Central memory CD8-positive, alpha-beta T cell (primary cell): ENCODE measurements around the gene SNX24.

Source experiments
- ATAC-seq: fragments of 150-1000 bp; cut with Tn5 transposase; replicated peaks from 2 replicates; pipeline ENCODE4 v1.10.0; 2022; ENCODE audit warnings: mild to moderate bottlenecking, moderate FRiP score, moderate number of reproducible peaks; ENCODE audit not compliant: poor library complexity, severe bottlenecking; ENCODE audit errors: extremely low read depth
- DNase-seq, 2 donors: peaks; one replicate each; pipeline ENCODE4 v3.0.0; 2021; ENCODE audit warnings: low spot score in 2 of 2
- H3K27ac Mint-ChIP-seq: one replicate; pipeline ENCODE4 v1.8.0; 2022; ENCODE audit warnings: low read depth, mild to moderate bottlenecking, moderate library complexity, mixed read lengths
- H3K27me3 Mint-ChIP-seq: one replicate; pipeline ENCODE4 v1.8.0; 2022; ENCODE audit warnings: mixed read lengths
- H3K36me3 Mint-ChIP-seq: one replicate; pipeline ENCODE4 v1.8.0; 2022; ENCODE audit warnings: mild to moderate bottlenecking, moderate library complexity, mixed read lengths; ENCODE audit not compliant: insufficient read depth
- H3K4me1 Mint-ChIP-seq: one replicate; pipeline ENCODE4 v1.8.0; 2022; ENCODE audit warnings: mixed read lengths
- H3K4me3 Mint-ChIP-seq: one replicate; pipeline ENCODE4 v1.8.0; 2022; ENCODE audit warnings: mild to moderate bottlenecking, moderate library complexity, mixed read lengths
- H3K9me3 Mint-ChIP-seq: one replicate; pipeline ENCODE4 v1.8.0; 2022; ENCODE audit warnings: mixed read lengths

SNX24 gene

GRCh38 chr5:123014689-123015088, 169.3 kb downstream of the SNX24 start:
- Mint-ChIP-seq H3K27ac (no peak overlapping the region), H3K9me3 (no peaks in the 10 kb centered on the region), H3K36me3 (peaks cover 2% of the 10 kb centered on the region), H3K4me3 (no peak overlapping the region), H3K4me1 (no peaks in the 10 kb centered on the region), H3K27me3 (no peaks in the 10 kb centered on the region)
- DNase-seq, result no peak
- no peak for ATAC-seq

DNA sequence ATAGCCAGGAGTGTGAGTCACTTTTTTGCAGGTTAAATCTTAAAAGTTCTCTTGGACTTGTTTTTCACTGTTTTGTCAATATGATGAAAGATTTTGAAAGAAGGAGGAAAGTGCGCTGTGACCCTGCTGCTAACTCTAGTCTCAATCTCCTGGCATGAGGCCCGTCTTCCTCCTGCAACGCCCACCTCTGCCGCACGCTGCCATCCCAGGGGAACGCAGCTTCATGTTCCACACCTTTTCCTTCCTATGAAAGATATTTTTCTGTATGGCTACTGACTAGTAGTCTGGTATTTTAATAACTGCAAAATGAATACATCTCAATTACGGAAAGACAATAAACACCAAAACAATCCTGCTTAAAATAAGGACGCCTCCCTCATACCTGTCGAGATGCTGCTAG, 182.8 kb downstream of the SNX24 start:
- Mint-ChIP-seq H3K4me1 (no peaks in the 10 kb centered on the region), H3K4me3 (no peak overlapping the region), H3K27ac (no peak overlapping the region), H3K36me3 (peaks cover 2% of the 10 kb centered on the region), H3K27me3 (peaks cover 55% of the 10 kb centered on the region), H3K9me3 (no peaks in the 10 kb centered on the region)
- no peak for DNase-seq
- no peak for ATAC-seq

DNA sequence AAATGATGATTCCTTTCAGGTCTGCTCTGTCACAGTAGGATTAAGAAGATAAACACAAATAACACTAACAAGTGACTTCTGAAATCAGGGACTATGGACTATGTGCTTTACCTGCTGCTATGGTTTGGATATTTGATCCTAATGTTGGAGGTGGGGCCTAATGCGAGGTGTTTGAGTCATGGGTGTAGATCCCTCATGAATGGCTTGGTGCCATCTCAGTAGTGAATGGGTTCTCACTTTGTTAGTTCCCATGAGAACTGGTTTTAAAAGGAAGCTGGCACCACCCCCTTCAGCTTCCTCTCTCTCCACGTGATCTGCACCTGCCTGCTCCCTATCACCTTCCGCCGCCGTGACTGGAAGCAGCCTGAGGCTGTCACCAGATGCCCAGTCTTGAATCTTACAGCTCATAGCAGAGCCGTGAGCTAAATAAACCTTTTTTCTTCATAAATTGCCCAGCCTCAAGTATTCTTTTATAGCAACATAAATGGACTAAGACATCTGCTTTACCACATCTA, 187.8 kb downstream of the SNX24 start:
- peaks cover 14% of the 10 kb centered on the region for H3K4me1 Mint-ChIP-seq
- H3K27me3 Mint-ChIP-seq, result peaks cover 79% of the 10 kb centered on the region
- DNase-seq, result no peak
- H3K27ac Mint-ChIP-seq, result no peak overlapping the region
- no peak overlapping the region for H3K4me3 Mint-ChIP-seq
- no peaks in the 10 kb centered on the region for H3K9me3 Mint-ChIP-seq
- ATAC-seq, result no peak
- peaks cover 2% of the 10 kb centered on the region for H3K36me3 Mint-ChIP-seq

DNA sequence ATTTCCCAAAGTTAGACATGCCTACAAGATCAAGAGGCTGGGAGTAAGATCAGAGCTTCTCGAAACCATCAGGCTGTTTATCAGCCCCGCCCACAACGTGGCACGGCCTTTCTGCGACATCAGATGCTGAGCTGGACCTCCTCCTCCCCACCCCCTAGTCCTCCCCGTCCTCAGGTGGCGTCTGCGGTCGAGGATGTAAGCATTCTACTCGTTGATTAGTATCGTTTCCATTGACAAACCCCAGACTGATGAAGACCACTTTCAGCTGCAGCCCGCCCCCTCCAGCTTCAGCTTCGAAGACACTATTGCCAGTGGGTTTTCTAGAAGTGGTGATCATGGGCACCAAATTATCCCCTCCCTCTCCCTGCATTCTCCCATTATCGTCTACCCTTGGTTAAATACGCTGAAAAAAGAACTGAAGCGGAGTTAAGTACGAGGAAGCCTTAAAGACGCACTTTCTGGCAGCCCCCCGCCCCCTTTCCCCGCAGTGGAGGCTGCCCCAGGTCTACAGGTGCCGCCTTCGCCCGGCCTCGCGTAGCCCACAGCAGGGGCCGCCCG, 190.0 kb downstream of the SNX24 start:
- Mint-ChIP-seq H3K9me3 (no peaks in the 10 kb centered on the region), H3K27ac (no peak overlapping the region), H3K27me3 (peaks cover 85% of the 10 kb centered on the region), H3K36me3 (peaks cover 2% of the 10 kb centered on the region), H3K4me3 (peak overlapping the region; percentile 61), H3K4me1 (peaks cover 14% of the 10 kb centered on the region)
- ATAC-seq (no peak), DNase-seq (no peak)

DNA sequence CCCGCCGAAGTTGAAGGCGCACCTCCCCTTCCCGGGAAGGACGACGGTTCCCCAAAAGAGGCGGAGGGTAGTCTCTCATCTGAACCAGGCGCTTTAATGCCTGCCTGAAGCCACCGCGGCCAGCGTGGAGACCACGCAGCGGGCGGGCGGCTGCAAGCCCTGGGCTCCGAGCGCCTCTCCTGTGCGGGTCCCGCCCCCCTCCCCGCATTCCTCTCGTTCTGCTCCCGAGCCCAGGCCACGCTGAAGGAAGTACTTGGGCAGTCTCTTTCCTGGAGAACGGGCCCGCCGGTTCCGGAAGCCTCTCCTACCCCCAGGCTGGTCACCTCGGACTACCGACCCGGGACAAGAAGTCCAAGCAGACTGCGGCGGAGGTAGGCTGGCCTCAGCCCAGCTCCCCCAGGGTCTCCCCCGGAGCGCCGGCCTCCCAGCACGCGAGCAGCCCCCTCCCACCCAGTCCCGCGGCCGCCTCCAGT, 190.5 kb downstream of the SNX24 start:
- Mint-ChIP-seq H3K4me1 (peaks cover 14% of the 10 kb centered on the region), H3K4me3 (peak overlapping the region; percentile 61), H3K36me3 (peaks cover 2% of the 10 kb centered on the region), H3K27ac (no peak overlapping the region), H3K9me3 (no peaks in the 10 kb centered on the region), H3K27me3 (peaks cover 80% of the 10 kb centered on the region)
- DNase-seq (no peak), ATAC-seq (no peak)

DNA sequence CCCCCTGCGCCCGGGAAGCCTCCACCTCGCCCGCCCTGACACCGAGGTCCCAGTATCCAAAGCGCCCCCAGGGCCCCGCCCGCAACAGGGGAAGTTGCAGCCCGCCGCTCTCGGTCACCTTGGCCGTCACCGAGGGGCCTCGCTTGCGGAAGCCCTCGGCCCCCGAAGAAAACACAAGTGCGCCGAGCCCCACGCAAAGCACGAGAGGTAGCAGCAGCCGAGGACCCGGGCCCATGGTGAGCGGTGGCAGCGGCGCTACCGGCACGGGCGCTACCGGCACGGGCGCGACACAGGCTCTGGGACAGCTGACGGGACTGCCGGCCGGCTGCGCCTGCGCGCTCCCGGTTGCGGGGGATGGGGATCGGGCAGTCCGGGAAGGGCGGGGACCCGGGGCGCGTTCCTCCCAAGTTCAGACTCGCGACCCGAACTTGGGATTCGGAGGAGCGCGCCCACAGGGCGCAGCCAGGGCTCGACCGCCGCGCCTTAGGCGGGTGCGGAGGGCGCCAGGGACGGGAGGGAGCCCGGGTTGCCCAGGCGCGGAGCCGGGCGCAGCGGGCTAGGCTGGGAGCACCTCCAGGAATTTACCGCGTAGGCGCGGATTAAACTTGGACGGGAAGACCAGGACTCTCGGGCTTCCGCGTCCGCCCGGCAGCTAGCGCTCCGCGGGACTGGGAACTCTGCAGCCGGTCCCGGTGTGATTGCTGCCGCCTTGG, 191.1 kb downstream of the SNX24 start, which contains the start of gene PPIC:
TSS of gene PPIC (minus strand) at position 335 of the 713 bp plus-strand sequence. CDS start at position 235, 100 bp downstream.
- no peaks in the 10 kb centered on the region for H3K9me3 Mint-ChIP-seq
- DNase-seq (no peak), ATAC-seq (no peak)
- peak within 1 kb of the TSS; percentile 61 for H3K4me3 Mint-ChIP-seq
- H3K27me3 Mint-ChIP-seq, result peaks cover 74% of the 10 kb centered on the region
- no peak within 1 kb of the TSS for H3K27ac Mint-ChIP-seq
- H3K4me1 Mint-ChIP-seq, result peaks cover 14% of the 10 kb centered on the region
- H3K36me3 Mint-ChIP-seq, result peaks cover 2% of the 10 kb centered on the region

DNA sequence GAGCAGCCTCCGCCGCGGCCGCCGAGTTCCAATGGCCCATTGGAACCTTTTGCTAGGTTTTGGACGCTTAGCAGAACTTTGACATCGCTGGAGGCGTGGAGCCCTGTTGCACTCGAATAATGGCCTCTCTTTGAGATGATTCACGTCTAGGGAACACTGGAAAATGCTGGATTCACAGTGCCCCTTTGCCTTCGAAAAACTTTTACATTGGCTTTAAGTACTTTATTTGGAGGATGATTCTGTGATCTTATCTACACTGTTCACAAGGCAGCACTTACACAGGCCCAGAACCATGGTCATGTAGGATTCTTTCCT, 191.6 kb downstream of the SNX24 start:
- Mint-ChIP-seq H3K27me3 (peaks cover 69% of the 10 kb centered on the region), H3K9me3 (no peaks in the 10 kb centered on the region), H3K4me1 (peaks cover 14% of the 10 kb centered on the region), H3K36me3 (peaks cover 2% of the 10 kb centered on the region), H3K4me3 (peak overlapping the region; percentile 29), H3K27ac (no peak overlapping the region)
- no peak for DNase-seq
- no peak for ATAC-seq

GRCh38 chr5:123039673-123040072, 194.3 kb downstream of the SNX24 start:
- Mint-ChIP-seq H3K4me3 (no peak overlapping the region), H3K4me1 (peaks cover 12% of the 10 kb centered on the region), H3K27me3 (peaks cover 61% of the 10 kb centered on the region), H3K36me3 (no peaks in the 10 kb centered on the region), H3K9me3 (no peaks in the 10 kb centered on the region), H3K27ac (no peak overlapping the region)
- ATAC-seq (no peak), DNase-seq (no peak)

- Mint-ChIP-seq H3K4me1 (no peaks in the 10 kb centered on the region), H3K36me3 (no peaks in the 10 kb centered on the region), H3K4me3 (no peak overlapping the region), H3K27ac (no peak overlapping the region), H3K9me3 (no peaks in the 10 kb centered on the region), H3K27me3 (peaks cover 64% of the 10 kb centered on the region)
- ATAC-seq, result no peak
- DNase-seq, result no peak
Measured at GRCh38 chr5:123044926-123045617, 199.7 kb downstream of the SNX24 start.

DNA sequence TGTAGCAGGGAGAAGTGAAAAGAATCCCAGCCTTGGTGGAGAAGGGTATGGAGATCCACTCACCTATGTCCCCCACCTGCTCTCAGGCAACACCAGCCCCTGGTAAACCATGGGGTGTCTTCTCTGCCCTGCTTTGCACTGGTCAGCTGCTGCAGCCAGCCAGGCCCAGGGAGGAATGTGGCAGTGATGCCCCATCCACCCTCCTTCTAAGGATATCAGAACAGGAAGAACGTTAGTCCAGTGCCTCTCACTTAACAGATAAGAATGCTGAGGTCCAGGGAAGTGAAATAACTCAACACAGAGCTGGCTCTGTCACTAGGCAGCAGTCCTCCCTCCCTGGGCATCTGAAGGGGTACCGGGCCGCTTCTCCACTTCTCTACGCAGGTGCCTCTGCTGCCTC, 200.8 kb downstream of the SNX24 start:
- peaks cover 76% of the 10 kb centered on the region for H3K27me3 Mint-ChIP-seq
- ATAC-seq (no peak), DNase-seq (no peak)
- H3K4me3 Mint-ChIP-seq, result no peak overlapping the region
- no peaks in the 10 kb centered on the region for H3K36me3 Mint-ChIP-seq
- H3K4me1 Mint-ChIP-seq, result no peaks in the 10 kb centered on the region
- no peak overlapping the region for H3K27ac Mint-ChIP-seq
- H3K9me3 Mint-ChIP-seq, result no peaks in the 10 kb centered on the region

DNA sequence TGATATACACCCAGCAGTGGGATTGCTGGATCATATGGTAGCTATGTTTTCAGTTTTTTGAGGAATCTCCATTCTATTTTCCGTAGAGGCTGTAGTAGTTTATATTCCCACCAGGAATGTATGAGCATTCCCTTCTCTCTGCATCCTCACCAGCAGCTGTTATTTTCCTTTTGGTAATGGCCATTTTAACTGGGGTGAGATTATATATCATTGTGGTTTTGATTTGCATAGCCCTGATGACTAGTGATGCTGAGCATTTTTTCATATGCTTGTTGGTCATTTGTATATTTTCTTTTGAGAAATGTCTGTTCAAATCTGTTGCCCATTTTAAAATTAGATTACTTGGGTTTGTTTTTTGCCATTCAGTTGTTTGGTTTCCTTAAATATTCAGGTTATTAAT, 202.3 kb downstream of the SNX24 start:
- DNase-seq (no peak), ATAC-seq (no peak)
- H3K4me3 Mint-ChIP-seq, result no peak overlapping the region
- H3K36me3 Mint-ChIP-seq, result no peaks in the 10 kb centered on the region
- H3K9me3 Mint-ChIP-seq, result no peaks in the 10 kb centered on the region
- H3K27me3 Mint-ChIP-seq, result peaks cover 85% of the 10 kb centered on the region
- H3K27ac Mint-ChIP-seq, result no peak overlapping the region
- no peaks in the 10 kb centered on the region for H3K4me1 Mint-ChIP-seq

DNA sequence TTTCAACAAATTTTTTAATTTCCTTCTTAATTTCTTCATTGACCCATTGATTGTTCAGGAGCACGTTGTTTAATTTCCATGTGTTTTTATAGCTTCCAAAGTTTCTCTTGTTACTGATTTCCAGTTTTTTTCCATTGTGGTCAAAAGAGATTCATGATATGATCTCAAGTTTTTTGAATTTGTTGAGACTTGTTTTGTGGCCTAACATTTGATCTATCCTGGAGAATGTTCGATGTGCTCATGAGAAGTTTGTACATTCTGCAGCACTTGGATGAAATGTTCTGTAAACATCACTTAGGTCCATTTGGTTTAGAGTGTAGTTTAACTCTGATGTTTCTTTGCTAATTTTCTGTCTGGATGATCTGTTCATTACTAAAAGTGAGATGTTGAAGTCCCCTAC, 205.8 kb downstream of the SNX24 start:
- peaks cover 6% of the 10 kb centered on the region for H3K9me3 Mint-ChIP-seq

More for the DNA sequence above, 205.8 kb downstream of the SNX24 start:
- no peak overlapping the region for H3K4me3 Mint-ChIP-seq
- no peak overlapping the region for H3K27ac Mint-ChIP-seq
- H3K4me1 Mint-ChIP-seq, result no peaks in the 10 kb centered on the region
- peaks cover 83% of the 10 kb centered on the region for H3K27me3 Mint-ChIP-seq
- no peaks in the 10 kb centered on the region for H3K36me3 Mint-ChIP-seq
- no peak for DNase-seq
- ATAC-seq, result no peak
